Endodermal cell (in vitro differentiated cells): ENCODE measurements around the gene CAPZA2. TPM values are rescaled to one million over a fixed set of nuclear protein-coding genes. Genes with fewer than 3 reads are reported as not detected.
A peak's percentile ranks its signal among the peaks of the same experiment; 100 is the strongest.

ENCODE experiments used
- DNase-seq: peaks from one replicate; pipeline ENCODE4 v3.0.0-alpha.2; 2017
- H3K27ac ChIP-seq: 2 replicates; pipeline ENCODE4 v1.5.1; 2013; ENCODE audit warnings: mild to moderate bottlenecking, low read depth, low read length, moderate library complexity
- H3K27me3 ChIP-seq: 2 replicates; pipeline ENCODE4 v1.6.1; 2013; ENCODE audit warnings: mild to moderate bottlenecking, low read length, moderate library complexity; ENCODE audit not compliant: insufficient read depth, control insufficient read depth, poor library complexity, severe bottlenecking
- H3K36me3 ChIP-seq: 2 replicates; pipeline ENCODE4 v1.7.0; 2013; ENCODE audit warnings: mild to moderate bottlenecking, low read length, moderate library complexity; ENCODE audit not compliant: control insufficient read depth, insufficient read depth
- H3K4me1 ChIP-seq: one replicate; pipeline ENCODE4 v1.7.0; 2013; ENCODE audit warnings: low read length; ENCODE audit not compliant: control insufficient read depth, insufficient read depth
- H3K4me3 ChIP-seq: 2 replicates; pipeline ENCODE4 v1.5.1; 2013; ENCODE audit warnings: mild to moderate bottlenecking, low read length, moderate library complexity
- H3K9ac ChIP-seq: 2 replicates; pipeline ENCODE4 v1.6.1; 2013; ENCODE audit warnings: mild to moderate bottlenecking, low read length, moderate library complexity; ENCODE audit not compliant: poor library complexity, severe bottlenecking; ENCODE audit errors: extremely low read depth
- H3K9me3 ChIP-seq: 2 replicates; pipeline ENCODE4 v1.6.1; 2013; ENCODE audit warnings: mild to moderate bottlenecking, low read length, moderate library complexity; ENCODE audit not compliant: control insufficient read depth
- H3K27ac Mint-ChIP-seq: 2 replicates; pipeline ENCODE4 v1.8.0; 2020; ENCODE audit warnings: mixed read lengths
- H3K27me3 Mint-ChIP-seq: 2 replicates; pipeline ENCODE4 v1.8.0; 2021; ENCODE audit warnings: mild to moderate bottlenecking, mixed read lengths; ENCODE audit not compliant: insufficient read depth
- H3K36me3 Mint-ChIP-seq: 2 replicates; pipeline ENCODE4 v1.8.0; 2020; ENCODE audit warnings: low read depth, mixed read lengths
- H3K4me1 Mint-ChIP-seq: 2 replicates; pipeline ENCODE4 v1.8.0; 2020; ENCODE audit warnings: mixed read lengths
- H3K4me3 Mint-ChIP-seq: 2 replicates; pipeline ENCODE4 v1.8.0; 2020; ENCODE audit warnings: mild to moderate bottlenecking, moderate library complexity, mixed read lengths
- H3K9me3 Mint-ChIP-seq: 2 replicates; pipeline ENCODE4 v1.8.0; 2020; ENCODE audit warnings: mild to moderate bottlenecking, mixed read lengths
- WGBS, 2 experiments: methylation state at CpG; one replicate each; pipeline versions ENCODE4 v1.1.5 to v1.1.7; 2013; ENCODE audit warnings: missing lambda C conversion rate in 2 of 2, mixed read lengths in 1 of 2; ENCODE audit not compliant: insufficient coverage in 1 of 2, insufficient read length in 1 of 2; 5-methylcytosine and 5-hydroxymethylcytosine counted together
- total RNA-seq, 2 donors: library from RNA; stranded (reverse); fragmentation: NEBNext Ultra II Directional in 1 of 2; extraction: Animal tissue kit (Norgen Biotek cat#: 25700) in 1 of 2; gene quantifications; 2 replicates in 1 of 2; 3 replicates in 1 of 2; pipeline ENCODE4 v1.2.1, GENCODE V29; 2021
- TF ChIP-seq, protein P1 (sequence below): fragments of 200-600 bp; sonication (generic); conservative IDR thresholded peaks from 2 replicates; pipeline ENCODE4 v1.5.0; 2021; ENCODE audit warnings: antibody characterized with exemption, mild to moderate bottlenecking

The CAPZA2 gene
- total RNA-seq, 2 donors from 2014 or later, result 127 to 133 TPM

DNA sequence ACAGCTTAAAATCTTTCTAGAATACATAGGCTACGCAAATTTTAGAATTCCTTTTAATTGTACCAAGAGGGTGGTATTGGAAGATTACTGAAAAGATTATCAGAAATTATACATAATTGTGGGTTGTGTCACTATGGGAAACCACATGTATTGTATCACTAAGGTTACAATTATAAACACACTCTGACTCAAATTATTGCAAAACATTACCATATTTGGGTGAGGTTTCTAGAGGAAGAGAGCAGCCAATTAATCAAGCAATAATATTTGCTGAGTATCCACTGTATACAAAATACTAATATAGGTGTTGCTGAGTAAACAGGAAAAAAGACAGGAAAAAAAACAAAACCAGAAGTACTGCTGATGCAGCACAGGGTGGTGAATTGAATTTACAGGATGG, 3.1 kb upstream of the CAPZA2 start:
- 100% methylated on average over 1 of the region's 1 CpG; no CpG with 5 or more reads in 1 of the 2 experiments for WGBS, 2 experiments
- H3K27ac Mint-ChIP-seq, result no peak overlapping the region
- H3K36me3 ChIP-seq, result no peaks in the 10 kb centered on the region

DNA sequence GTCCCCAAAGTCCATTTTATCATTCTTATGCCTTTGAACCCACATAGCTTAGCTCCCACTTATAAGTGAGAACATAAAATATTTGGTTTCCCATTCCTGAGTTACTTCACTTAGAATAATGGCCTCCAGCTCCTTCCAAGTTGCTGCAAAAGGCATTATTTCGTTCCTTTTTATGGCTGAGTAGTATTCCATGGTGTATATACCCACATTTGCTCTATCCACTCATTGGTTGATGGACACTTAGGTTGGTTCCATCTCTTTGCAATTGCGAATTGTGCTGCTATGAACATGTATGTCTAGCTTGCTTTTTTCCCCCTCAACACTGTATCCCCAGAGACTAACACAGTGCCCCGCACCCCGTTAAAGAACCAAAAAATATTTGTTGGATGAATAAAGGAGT, 670 bp upstream of the CAPZA2 start:
- DNase-seq, result no peak
- Histone ChIP-seq H3K36me3 (no peaks in the 10 kb centered on the region), H3K9me3 (no peaks in the 10 kb centered on the region), H3K27ac (no peak overlapping the region), H3K4me3 (no peak overlapping the region), H3K4me1 (no peaks in the 10 kb centered on the region), H3K27me3 (no peaks in the 10 kb centered on the region), H3K9ac (no peak overlapping the region)
- WGBS, 2 experiments, result 83 to 88% methylated on average over 1 to 4 of the region's 4 CpGs
- TF ChIP-seq, protein P1, sequence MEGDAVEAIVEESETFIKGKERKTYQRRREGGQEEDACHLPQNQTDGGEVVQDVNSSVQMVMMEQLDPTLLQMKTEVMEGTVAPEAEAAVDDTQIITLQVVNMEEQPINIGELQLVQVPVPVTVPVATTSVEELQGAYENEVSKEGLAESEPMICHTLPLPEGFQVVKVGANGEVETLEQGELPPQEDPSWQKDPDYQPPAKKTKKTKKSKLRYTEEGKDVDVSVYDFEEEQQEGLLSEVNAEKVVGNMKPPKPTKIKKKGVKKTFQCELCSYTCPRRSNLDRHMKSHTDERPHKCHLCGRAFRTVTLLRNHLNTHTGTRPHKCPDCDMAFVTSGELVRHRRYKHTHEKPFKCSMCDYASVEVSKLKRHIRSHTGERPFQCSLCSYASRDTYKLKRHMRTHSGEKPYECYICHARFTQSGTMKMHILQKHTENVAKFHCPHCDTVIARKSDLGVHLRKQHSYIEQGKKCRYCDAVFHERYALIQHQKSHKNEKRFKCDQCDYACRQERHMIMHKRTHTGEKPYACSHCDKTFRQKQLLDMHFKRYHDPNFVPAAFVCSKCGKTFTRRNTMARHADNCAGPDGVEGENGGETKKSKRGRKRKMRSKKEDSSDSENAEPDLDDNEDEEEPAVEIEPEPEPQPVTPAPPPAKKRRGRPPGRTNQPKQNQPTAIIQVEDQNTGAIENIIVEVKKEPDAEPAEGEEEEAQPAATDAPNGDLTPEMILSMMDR, result no peak
- no peak overlapping the region for H3K27ac Mint-ChIP-seq
- H3K36me3 Mint-ChIP-seq, result peaks cover 2% of the 10 kb centered on the region
- H3K4me3 Mint-ChIP-seq, result peak overlapping the region; percentile 96
- peaks cover 13% of the 10 kb centered on the region for H3K4me1 Mint-ChIP-seq
- H3K9me3 Mint-ChIP-seq, result peaks cover 2% of the 10 kb centered on the region
- peaks cover 5% of the 10 kb centered on the region for H3K27me3 Mint-ChIP-seq

More for the DNA sequence above, 3.1 kb upstream of the CAPZA2 start:
- Histone ChIP-seq H3K27ac (no peak overlapping the region), H3K4me1 (peaks cover 5% of the 10 kb centered on the region), H3K27me3 (no peaks in the 10 kb centered on the region), H3K4me3 (no peak overlapping the region), H3K9me3 (no peaks in the 10 kb centered on the region), H3K9ac (no peak overlapping the region)
- H3K9me3 Mint-ChIP-seq, result peaks cover 2% of the 10 kb centered on the region
- H3K4me1 Mint-ChIP-seq, result peaks cover 15% of the 10 kb centered on the region
- H3K27me3 Mint-ChIP-seq, result peaks cover 6% of the 10 kb centered on the region
- no peaks in the 10 kb centered on the region for H3K36me3 Mint-ChIP-seq
- no peak overlapping the region for H3K4me3 Mint-ChIP-seq
- TF ChIP-seq, protein P1, result no peak
- no peak for DNase-seq

DNA sequence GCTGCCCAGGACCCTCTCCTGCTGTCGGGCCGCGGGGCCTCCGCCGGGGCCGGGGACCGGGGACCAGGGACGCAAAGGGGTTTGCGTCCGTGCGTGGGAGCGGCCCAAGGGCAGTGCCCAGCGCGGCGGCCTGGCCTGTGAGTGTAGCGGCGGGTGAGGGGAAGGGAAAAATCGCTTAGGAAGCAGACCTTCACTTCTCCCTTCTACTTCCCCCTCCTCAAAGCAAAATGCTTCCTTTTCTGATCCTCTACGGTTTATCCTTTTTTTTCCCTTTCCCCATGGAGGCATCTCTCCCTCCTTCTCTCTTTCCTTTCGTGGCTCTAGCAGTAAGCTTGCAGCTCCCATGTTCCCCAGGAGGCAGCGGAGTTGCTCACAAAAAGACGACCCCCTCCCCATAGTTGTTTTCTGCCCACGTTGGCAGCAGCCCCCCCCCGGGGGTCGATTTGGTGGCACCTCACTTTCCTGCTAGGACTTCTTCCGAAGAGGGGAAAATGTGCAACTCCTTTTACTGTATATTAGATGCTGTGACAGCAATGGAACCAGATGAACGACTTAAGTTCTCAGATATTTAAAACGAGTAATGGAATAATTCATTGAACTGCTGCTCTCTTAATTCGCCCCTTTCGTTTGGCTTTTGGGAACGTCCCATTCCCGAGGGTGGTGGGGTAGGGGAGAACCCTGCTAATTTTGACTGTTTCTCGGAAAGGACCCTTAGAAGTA, 724 bp downstream of the CAPZA2 start:
- DNase-seq, result peak; percentile 71
- TF ChIP-seq, protein P1, result peak; percentile 18
- Mint-ChIP-seq H3K4me1 (peaks cover 6% of the 10 kb centered on the region), H3K9me3 (no peaks in the 10 kb centered on the region), H3K27me3 (peaks cover 5% of the 10 kb centered on the region), H3K27ac (peak overlapping the region; percentile 91), H3K4me3 (peak overlapping the region; percentile 96), H3K36me3 (peaks cover 2% of the 10 kb centered on the region)
- peak overlapping the region; percentile 95 for H3K4me3 ChIP-seq
- H3K9ac ChIP-seq, result peak overlapping the region; percentile 73
- H3K36me3 ChIP-seq, result no peaks in the 10 kb centered on the region
- H3K27ac ChIP-seq, result peak overlapping the region; percentile 86
- H3K27me3 ChIP-seq, result no peaks in the 10 kb centered on the region
- no peaks in the 10 kb centered on the region for H3K9me3 ChIP-seq
- WGBS, 2 experiments, result 0 to 1% methylated on average over 9 to 26 of the region's 33 CpGs
- no peaks in the 10 kb centered on the region for H3K4me1 ChIP-seq
